GM12878 (cell line): Measurements from ENCODE around the gene CRYGN. TPM values are rescaled to one million over a fixed set of nuclear protein-coding genes. Genes with fewer than 3 reads are reported as not detected.

Experiments used
- ATAC-seq: fragments of 200-7000 bp; cut with Tn5 transposase; 3 replicates; pipeline ENCODE4 v1.9.1; 2020; ENCODE audit warnings: mild to moderate bottlenecking, moderate library complexity
- BruUV-seq: library from RNA; stranded (reverse); fragments of 400-500 nt; replicated peaks from 2 replicates; lab custom pipeline; 2021; lab: Mats Ljungman, UMichigan
- CTCF ChIA-PET: fragments of 300-600 bp; sonication (Branson Sonifier 250); formaldehyde crosslinking; extraction: SDS; loops from one replicate; lab custom pipeline; 2021; ENCODE audit warnings: inconsistent platforms; lab: Yijun Ruan, JAX
- POLR2A ChIA-PET: fragments of 350-600 bp; formaldehyde crosslinking; extraction: SDS; loops from one replicate; lab custom pipeline; 2021; ENCODE audit warnings: inconsistent platforms; lab: Charles Lee
- RAD21 ChIA-PET: fragments of 300-600 bp; sonication (Branson Sonifier 250); formaldehyde crosslinking; loops from one replicate; lab custom pipeline; 2023; ENCODE audit warnings: antibody characterized with exemption; ENCODE audit not compliant: unreplicated experiment; lab: Charles Lee
- SMC1A ChIA-PET: fragments of 300-600 bp; sonication (Branson Sonifier 250); formaldehyde crosslinking; loops from one replicate; lab custom pipeline; 2023; ENCODE audit not compliant: unreplicated experiment, uncharacterized antibody; lab: Charles Lee
- DNase-seq: peaks from one replicate; pipeline ENCODE4 v3.0.0-alpha.2; 2011; ENCODE audit warnings: low read depth, low spot score
- FAIRE-seq: peaks from 3 replicates; lab custom pipeline; 2011; peaks lifted over from hg19 to GRCh38; lab: Jason Lieb, UNC
- H2AFZ ChIP-seq: 2 replicates; pipeline ENCODE4 v1.6.0; 2011; ENCODE audit warnings: low read depth, low read length, control low read depth; ENCODE audit not compliant: control insufficient read depth
- H3K27ac ChIP-seq: 2 replicates; pipeline ENCODE4 v1.5.1; 2011; ENCODE audit warnings: control low read depth; ENCODE audit not compliant: control insufficient read depth, insufficient read depth
- H3K27me3 ChIP-seq, 2 experiments: replicated peaks in 1 of 2; 2 replicates each; pipeline versions ENCODE4 v1.6.0 to v1.6.1; 2011; ENCODE audit warnings: low read length in 1 of 2; ENCODE audit not compliant: control insufficient read depth in 2 of 2, insufficient read depth in 2 of 2
- H3K36me3 ChIP-seq, 2 experiments: 2 replicates each; pipeline ENCODE4 v1.5.1; 2011; ENCODE audit warnings: low read length in 1 of 2; ENCODE audit not compliant: control insufficient read depth in 2 of 2, insufficient read depth in 2 of 2
- H3K4me1 ChIP-seq: 2 replicates; pipeline ENCODE4 v1.6.1; 2011; ENCODE audit warnings: mild to moderate bottlenecking, low read length, moderate library complexity, mixed read lengths; ENCODE audit not compliant: control insufficient read depth, insufficient read depth
- H3K4me2 ChIP-seq: 2 replicates; pipeline ENCODE4 v1.6.0; 2011; ENCODE audit warnings: control low read depth; ENCODE audit not compliant: control insufficient read depth, insufficient read depth
- H3K4me3 ChIP-seq: fragments of 200-600 bp; sonication (generic); 2 replicates; pipeline ENCODE4 v1.5.1; 2016
- H3K79me2 ChIP-seq: 2 replicates; pipeline ENCODE4 v1.6.0; 2011; ENCODE audit warnings: low read length; ENCODE audit not compliant: control insufficient read depth, insufficient read depth
- H3K9ac ChIP-seq: 2 replicates; pipeline ENCODE4 v1.8.0; 2011; ENCODE audit warnings: low read length, control low read depth, mixed read lengths; ENCODE audit not compliant: control insufficient read depth, insufficient read depth
- H3K9me3 ChIP-seq: replicated peaks from 3 replicates; pipeline ENCODE4 v1.5.1; 2011; ENCODE audit warnings: mild to moderate bottlenecking, low read length; ENCODE audit not compliant: control insufficient read depth, insufficient read depth
- H4K20me1 ChIP-seq: 2 replicates; pipeline ENCODE4 v1.6.0; 2011; ENCODE audit not compliant: control insufficient read depth, insufficient read depth
- EED ChIP-seq: sonication (generic); IDR thresholded peaks from 2 replicates; pipeline ENCODE4 v1.6.1; 2016; ENCODE audit warnings: antibody characterized with exemption, low read depth
- MEF2B ChIP-seq: fragments of 450-650 bp; IDR thresholded peaks from 2 replicates; pipeline ENCODE4 v1.6.1; 2018; ENCODE audit warnings: mild to moderate bottlenecking, moderate library complexity; ENCODE audit not compliant: partially characterized antibody, poor library complexity, severe bottlenecking
- NFYB ChIP-seq: IDR thresholded peaks from 2 replicates; pipeline ENCODE4 v1.6.1; 2011; ENCODE audit warnings: low read depth, mild to moderate bottlenecking, low read length, improper control_type of control experiment, moderate library complexity; ENCODE audit not compliant: insufficient read depth
- NR2F1 ChIP-seq: fragments of 450-650 bp; conservative IDR thresholded peaks from 2 replicates; pipeline ENCODE4 v1.6.1; 2017; ENCODE audit warnings: mild to moderate bottlenecking
- PAX8 ChIP-seq: fragments of 450-650 bp; IDR thresholded peaks from 2 replicates; pipeline ENCODE4 v1.6.1; 2017; ENCODE audit warnings: mild to moderate bottlenecking, moderate library complexity
- SKIL ChIP-seq: fragments of 450-650 bp; IDR thresholded peaks from 2 replicates; pipeline ENCODE4 v1.6.1; 2017; ENCODE audit warnings: mild to moderate bottlenecking, low read depth, inconsistent platforms; ENCODE audit not compliant: poor library complexity, severe bottlenecking
- SP1 ChIP-seq: IDR thresholded peaks from one replicate; pipeline ENCODE4 v1.6.1; 2011; ENCODE audit warnings: low read depth, low read length
- TCF7 ChIP-seq: IDR thresholded peaks from 2 replicates; pipeline ENCODE4 v1.6.1; 2014; ENCODE audit warnings: antibody characterized with exemption, borderline replicate concordance
- ZNF207 ChIP-seq: fragments of 450-650 bp; IDR thresholded peaks from 2 replicates; pipeline ENCODE4 v1.6.1; 2014; ENCODE audit warnings: antibody characterized with exemption, mild to moderate bottlenecking, borderline replicate concordance
- ZNF274 ChIP-seq: IDR thresholded peaks from one replicate; pipeline ENCODE4 v1.8.0; 2011; ENCODE audit not compliant: insufficient read length, insufficient read depth
- ZNF592 ChIP-seq: fragments of 450-650 bp; IDR thresholded peaks from 2 replicates; pipeline ENCODE4 v1.6.1; 2017; ENCODE audit warnings: mild to moderate bottlenecking, moderate library complexity
- ZZZ3 ChIP-seq: IDR thresholded peaks from 2 replicates; pipeline ENCODE4 v1.6.1; 2011; ENCODE audit warnings: low read depth; ENCODE audit not compliant: control insufficient read depth, insufficient read length
- WGBS: methylation state at CpG from one replicate; pipeline ENCODE4 v1.1.6; 2016; ENCODE audit warnings: low lambda C conversion rate; ENCODE audit not compliant: insufficient replicate concordance, insufficient coverage; ENCODE audit errors: missing lambda C conversion rate; 5-methylcytosine and 5-hydroxymethylcytosine counted together
- in situ Hi-C: fragments of 300-500 bp; cut with MboI; formaldehyde crosslinking; loops from 9 replicates; pipeline ENCODE4 v1.14.3; 2018; ENCODE audit warnings: mixed read lengths
- intact Hi-C: fragments of 100-400 bp; cut with micrococcal nuclease; formaldehyde crosslinking; loops from one replicate; pipeline ENCODE4 v1.14.2; 2022; ENCODE audit not compliant: unreplicated experiment
- polyA plus RNA-seq, 11 experiments: library from polyadenylated mRNA; depleted of rRNA in 4 of 11; unstranded in 6 of 11; stranded (reverse) in 5 of 11; fragments of >200 nt; fragmentation: Nextera tagmentation in 4 of 11; fragmentation: Illumina TruSeq in 1 of 11; extraction: Ambion mirVana in 4 of 11; extraction: Trizol in 1 of 11; gene quantifications; 1 replicate in 1 of 11; 2 replicates in 10 of 11; pipeline versions ENCODE4 v1.2.1 to v1.2.3, GENCODE V29; 2011 to 2016; ENCODE audit warnings: inconsistent platforms in 2 of 11, missing spikeins in 2 of 11, low read depth in 1 of 11
- total RNA-seq, 4 experiments: library from RNA; depleted of rRNA in 3 of 4; stranded (reverse); fragments of >200 nt in 3 of 4; fragmentation: Illumina TruSeq in 1 of 4; extraction: Trizol in 1 of 4; gene quantifications; 2 replicates each; pipeline versions ENCODE4 v1.2.1 to v1.2.3, GENCODE V29; 2013 to 2021

CRYGN gene
- total and polyA plus RNA-seq, 10 of the 15 experiments (the other 5 are each of a cell fraction or from before 2014, with no cell fraction given): not detected

GRCh38 chr7:151395036-151395367 lies 44.9 kb downstream of the CRYGN start:
- no peak for ATAC-seq
- Histone ChIP-seq H3K27ac (no peak overlapping the region), H3K36me3 (no peaks in the 10 kb centered on the region), H3K27me3 (no peaks in the 10 kb centered on the region; a peak in 1 of 4 replicates), H4K20me1 (no peaks in the 10 kb centered on the region), H3K9me3 (no peaks in the 10 kb centered on the region; the same call in 2 of the 3 replicates), H3K79me2 (no peaks in the 10 kb centered on the region), H3K4me3 (no peak overlapping the region), H3K4me2 (no peak overlapping the region), H3K4me1 (peaks cover 2% of the 10 kb centered on the region), H2AFZ (no peak overlapping the region), H3K9ac (no peak overlapping the region)
- no TSS peak for BruUV-seq
- intact Hi-C loops (no loop called here), in situ Hi-C loops (no loop called here)
- FAIRE-seq: no peak
- ChIA-PET RAD21 (no interaction called here), CTCF (no interaction called here), SMC1A (no interaction called here), POLR2A (no interaction called here)
- 47% methylated on average over 13 of the region's 13 CpGs for WGBS
- TF ChIP-seq ZZZ3 (no peak), TCF7 (no peak), NR2F1 (no peak), EED (no peak), PAX8 (no peak), ZNF274 (no peak), SKIL (no peak), MEF2B (no peak), ZNF207 (no peak), NFYB (no peak), ZNF592 (no peak), SP1 (no peak)
- no peak for DNase-seq
